Right atrium auricular region (tissue), 2 donors: ENCODE measurements around the gene GPR143. TPM values are rescaled to one million over a fixed set of nuclear protein-coding genes. Genes with fewer than 3 reads are reported as not detected.

Source experiments
- DNase-seq: peaks from one replicate; pipeline ENCODE4 v3.0.0-alpha.2; 2019; ENCODE audit warnings: low spot score
- H3K27ac ChIP-seq, 2 donors: fragments of 200-600 bp; sonication (generic); 1 replicate in 1 of 2; 2 replicates in 1 of 2; pipeline ENCODE4 v1.5.1; 2016 to 2019
- H3K27me3 ChIP-seq, 2 donors: fragments of 200-600 bp; sonication (generic); one replicate each; pipeline versions ENCODE4 v1.5.1 to v1.6.0; 2017 to 2019
- H3K36me3 ChIP-seq: fragments of 200-600 bp; sonication (generic); one replicate; pipeline ENCODE4 v1.5.1; 2016
- H3K4me1 ChIP-seq, 2 donors: fragments of 200-600 bp; sonication (generic); one replicate each; pipeline versions ENCODE4 v1.5.1 to v1.6.0; 2017 to 2019
- H3K4me3 ChIP-seq, 2 donors: fragments of 200-600 bp; sonication (generic); 1 replicate in 1 of 2; 2 replicates in 1 of 2; pipeline ENCODE4 v1.5.1; 2017 to 2019; ENCODE audit warnings: mild to moderate bottlenecking in 1 of 2, moderate library complexity in 1 of 2
- H3K9me3 ChIP-seq, 2 donors: fragments of 200-600 bp; sonication (generic); one replicate each; pipeline ENCODE4 v1.5.1; 2019
- CTCF ChIP-seq, 2 donors: fragments of 200-600 bp; sonication (generic); IDR thresholded peaks; one replicate each; pipeline ENCODE4 v1.5.1; 2019; ENCODE audit warnings: antibody characterized with exemption in 2 of 2
- total RNA-seq, 2 donors: library from RNA; depleted of rRNA; stranded (reverse); fragments of >200 nt; gene quantifications; one replicate each; pipeline ENCODE4 v1.1.0, GENCODE V29; 2016

GPR143 gene
- total RNA-seq, 2 donors from 2014 or later = 0.31 to 1.1 TPM

GRCh38 chrX:9797384-9798360 is 32.0 kb upstream of the GPR143 start:
- DNase-seq = no peak

GRCh38 chrX:9794495-9794894 is 28.8 kb upstream of the GPR143 start:
- Histone ChIP-seq H3K27me3 (no peaks in the 10 kb centered on the region), H3K27ac (no peak overlapping the region), H3K36me3 (no peaks in the 10 kb centered on the region), H3K9me3 (peaks cover 2 to 14% of the 10 kb centered on the region in 2 donors), H3K4me3 (no peak overlapping the region), H3K4me1 (no peaks in the 10 kb centered on the region)
- DNase-seq = no peak
- TF ChIP-seq CTCF (IDR thresholded peaks at IDR 0.05) = no peak

More at GRCh38 chrX:9797384-9798360, 32.0 kb upstream of the GPR143 start:
- TF ChIP-seq CTCF (IDR thresholded peaks at IDR 0.05) = no peak
- Histone ChIP-seq H3K27ac (no peak overlapping the region), H3K4me3 (no peak overlapping the region), H3K27me3 (no peaks in the 10 kb centered on the region), H3K4me1 (no peaks in the 10 kb centered on the region), H3K36me3 (no peaks in the 10 kb centered on the region), H3K9me3 (peaks cover 2 to 28% of the 10 kb centered on the region in 2 donors)

- Histone ChIP-seq H3K4me3 (no peak overlapping the region), H3K27me3 (no peaks in the 10 kb centered on the region), H3K36me3 (no peaks in the 10 kb centered on the region), H3K9me3 (peaks cover 2 to 10% of the 10 kb centered on the region in 2 donors), H3K27ac (no peak overlapping the region), H3K4me1 (no peaks in the 10 kb centered on the region)
- TF ChIP-seq CTCF (IDR thresholded peaks at IDR 0.05) = no peak
- DNase-seq = no peak
Observed at GRCh38 chrX:9790866-9791265, 25.2 kb upstream of the GPR143 start.

GRCh38 chrX:9789555-9789954 is 23.9 kb upstream of the GPR143 start:
- no peaks in the 10 kb centered on the region for H3K36me3 ChIP-seq
- no peak overlapping the region for H3K27ac ChIP-seq
- no peaks in the 10 kb centered on the region for H3K4me1 ChIP-seq
- H3K4me3 ChIP-seq = no peak overlapping the region
- DNase-seq = no peak
- no peaks in the 10 kb centered on the region for H3K9me3 ChIP-seq
- H3K27me3 ChIP-seq = peaks cover 0 to 5% of the 10 kb centered on the region in 2 donors
- no peak for TF ChIP-seq CTCF (IDR thresholded peaks at IDR 0.05)

- Histone ChIP-seq H3K9me3 (no peaks in the 10 kb centered on the region), H3K36me3 (no peaks in the 10 kb centered on the region), H3K4me3 (no peak overlapping the region), H3K27me3 (peaks cover 0 to 5% of the 10 kb centered on the region in 2 donors), H3K4me1 (no peaks in the 10 kb centered on the region), H3K27ac (no peak overlapping the region)
- no peak for TF ChIP-seq CTCF (IDR thresholded peaks at IDR 0.05)
- DNase-seq = no peak
Observed at GRCh38 chrX:9788911-9789310, 23.3 kb upstream of the GPR143 start.
